SU-DHL-6 (cell line): ENCODE data around the gene CTSH.

ENCODE experiments used
- H2AFZ ChIP-seq: fragments of 200-600 bp; sonication (generic); 2 replicates; pipeline ENCODE4 v1.6.1; 2014; ENCODE audit warnings: low read depth, mild to moderate bottlenecking, moderate library complexity, mixed read lengths, antibody characterized with exemption, low read length; ENCODE audit not compliant: severe bottlenecking
- H3F3A ChIP-seq: fragments of 200-600 bp; shearing (Covaris generic); 2 replicates; pipeline ENCODE4 v1.6.0; 2016; ENCODE audit warnings: antibody characterized with exemption, mild to moderate bottlenecking; ENCODE audit not compliant: insufficient read depth
- H3K27ac ChIP-seq: fragments of 200-600 bp; sonication (generic); 2 replicates; pipeline ENCODE4 v1.5.1; 2016; ENCODE audit warnings: low read depth, mild to moderate bottlenecking, low read length, moderate library complexity, mixed read lengths
- H3K27me3 ChIP-seq: fragments of 200-600 bp; sonication (generic), shearing (Covaris generic); 2 replicates; pipeline ENCODE4 v1.6.0; 2014; ENCODE audit warnings: mild to moderate bottlenecking, low read length
- H3K36me3 ChIP-seq: fragments of 200-600 bp; sonication (generic); 2 replicates; pipeline ENCODE4 v1.6.1; 2014; ENCODE audit warnings: mild to moderate bottlenecking, low read length, mixed read lengths
- H3K4me2 ChIP-seq: fragments of 300-600, 200-600 bp; shearing (Covaris generic), sonication (generic); 2 replicates; pipeline ENCODE4 v1.6.0; 2014; ENCODE audit warnings: low read length, low read depth, mild to moderate bottlenecking; ENCODE audit not compliant: poor library complexity, severe bottlenecking
- H3K4me3 ChIP-seq: fragments of 200-600 bp; sonication (generic); 2 replicates; pipeline ENCODE4 v1.5.1; 2014; ENCODE audit warnings: antibody characterized with exemption, low read length, mild to moderate bottlenecking, mixed read lengths; ENCODE audit not compliant: insufficient read depth, poor library complexity, severe bottlenecking
- H3K79me2 ChIP-seq: fragments of 200-600 bp; sonication (generic); 2 replicates; pipeline ENCODE4 v1.6.1; 2014; ENCODE audit warnings: mild to moderate bottlenecking, low read length, moderate library complexity; ENCODE audit not compliant: insufficient read depth
- H3K9ac ChIP-seq: fragments of 200-600 bp; sonication (generic); 2 replicates; pipeline ENCODE4 v1.7.0; 2014; ENCODE audit warnings: mild to moderate bottlenecking, low read length
- H3K9me2 ChIP-seq: fragments of 200-600 bp; sonication (generic); replicated peaks from 2 replicates; pipeline ENCODE4 v1.6.1; 2014; ENCODE audit warnings: low read length; ENCODE audit not compliant: insufficient read depth
- H3K9me3 ChIP-seq: fragments of 200-600 bp; sonication (generic); 2 replicates; pipeline ENCODE4 v1.6.1; 2014; ENCODE audit warnings: low read length, mixed read lengths; ENCODE audit not compliant: insufficient read depth
- H4K20me1 ChIP-seq: fragments of 200-600 bp; sonication (generic); 2 replicates; pipeline ENCODE4 v1.6.1; 2014; ENCODE audit warnings: low read depth, mild to moderate bottlenecking, antibody characterized with exemption, low read length, moderate library complexity, mixed read lengths
- EZH2phosphoT487 ChIP-seq: fragments of 200-600 bp; sonication (generic), shearing (Covaris generic); conservative IDR thresholded peaks from 2 replicates; pipeline ENCODE4 v1.6.1; 2018; ENCODE audit warnings: mild to moderate bottlenecking, antibody characterized with exemption, low read length, moderate library complexity, mixed read lengths
- TF ChIP-seq, protein P1 (sequence below): fragments of 200-600 bp; sonication (generic); IDR thresholded peaks from one replicate; pipeline ENCODE4 v1.5.1; 2017; ENCODE audit warnings: antibody characterized with exemption, mild to moderate bottlenecking, low read length, moderate library complexity; ENCODE audit not compliant: insufficient read depth, poor library complexity, severe bottlenecking

The CTSH gene

DNA sequence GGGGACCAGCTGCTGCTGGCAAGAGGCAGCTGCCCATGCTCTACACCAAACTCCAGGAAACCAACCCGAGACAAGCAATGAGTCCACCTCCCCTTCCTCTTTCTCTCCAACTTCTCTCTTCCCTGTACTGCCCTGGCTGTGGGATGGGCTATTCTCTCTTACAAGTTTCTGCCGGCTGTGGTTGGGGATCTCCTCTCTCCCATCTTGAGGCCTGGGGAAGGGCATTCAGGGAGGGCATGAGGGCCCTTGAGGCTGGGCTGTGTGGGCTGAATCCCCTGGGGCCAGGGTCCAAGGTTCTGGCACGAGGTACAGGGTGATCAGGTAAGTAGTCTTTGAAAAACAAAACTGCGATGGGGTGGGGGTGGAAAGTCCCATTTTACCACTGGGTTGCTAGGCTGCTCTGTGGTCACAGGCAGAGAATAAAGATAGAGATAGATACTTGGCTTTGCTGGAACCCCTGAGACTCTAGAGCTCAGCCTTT is 32.3 kb upstream of the CTSH start:
- H3K4me3 ChIP-seq: no peak overlapping the region
- H3K27me3 ChIP-seq: no peaks in the 10 kb centered on the region
- no peak overlapping the region for H3K4me2 ChIP-seq
- H3K9ac ChIP-seq: no peak overlapping the region
- H3K9me2 ChIP-seq: no peaks in the 10 kb centered on the region
- H3K9me3 ChIP-seq: no peaks in the 10 kb centered on the region
- no peaks in the 10 kb centered on the region for H3F3A ChIP-seq
- H3K27ac ChIP-seq: no peak overlapping the region
- TF ChIP-seq, protein P1, sequence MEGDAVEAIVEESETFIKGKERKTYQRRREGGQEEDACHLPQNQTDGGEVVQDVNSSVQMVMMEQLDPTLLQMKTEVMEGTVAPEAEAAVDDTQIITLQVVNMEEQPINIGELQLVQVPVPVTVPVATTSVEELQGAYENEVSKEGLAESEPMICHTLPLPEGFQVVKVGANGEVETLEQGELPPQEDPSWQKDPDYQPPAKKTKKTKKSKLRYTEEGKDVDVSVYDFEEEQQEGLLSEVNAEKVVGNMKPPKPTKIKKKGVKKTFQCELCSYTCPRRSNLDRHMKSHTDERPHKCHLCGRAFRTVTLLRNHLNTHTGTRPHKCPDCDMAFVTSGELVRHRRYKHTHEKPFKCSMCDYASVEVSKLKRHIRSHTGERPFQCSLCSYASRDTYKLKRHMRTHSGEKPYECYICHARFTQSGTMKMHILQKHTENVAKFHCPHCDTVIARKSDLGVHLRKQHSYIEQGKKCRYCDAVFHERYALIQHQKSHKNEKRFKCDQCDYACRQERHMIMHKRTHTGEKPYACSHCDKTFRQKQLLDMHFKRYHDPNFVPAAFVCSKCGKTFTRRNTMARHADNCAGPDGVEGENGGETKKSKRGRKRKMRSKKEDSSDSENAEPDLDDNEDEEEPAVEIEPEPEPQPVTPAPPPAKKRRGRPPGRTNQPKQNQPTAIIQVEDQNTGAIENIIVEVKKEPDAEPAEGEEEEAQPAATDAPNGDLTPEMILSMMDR: no peak
- no peak for TF ChIP-seq EZH2phosphoT487
- H4K20me1 ChIP-seq: no peaks in the 10 kb centered on the region
- no peak overlapping the region for H2AFZ ChIP-seq
- no peaks in the 10 kb centered on the region for H3K36me3 ChIP-seq
- H3K79me2 ChIP-seq: no peaks in the 10 kb centered on the region

DNA sequence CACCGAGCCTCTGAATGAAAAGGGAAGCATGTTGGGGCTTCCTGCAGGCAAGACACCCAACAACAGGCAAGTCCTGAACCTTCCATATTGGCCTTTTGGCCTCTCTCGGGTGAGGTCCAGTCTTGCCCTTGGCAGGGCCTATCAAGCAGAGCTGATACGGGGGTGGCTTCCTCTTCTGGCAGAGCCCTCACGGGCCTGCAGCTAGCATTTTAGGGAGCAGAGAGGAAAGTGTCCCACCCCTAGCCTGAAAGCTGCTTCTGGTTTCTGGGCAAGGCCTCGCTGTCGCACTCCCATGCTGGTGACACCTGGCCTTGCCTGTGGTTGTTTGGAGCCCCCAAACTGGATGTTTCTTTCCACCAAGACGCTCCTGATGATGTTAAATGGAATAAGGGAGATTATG is 31.8 kb upstream of the CTSH start:
- Histone ChIP-seq H4K20me1 (no peaks in the 10 kb centered on the region), H3F3A (no peaks in the 10 kb centered on the region), H2AFZ (no peak overlapping the region), H3K9me2 (no peaks in the 10 kb centered on the region), H3K27ac (no peak overlapping the region), H3K4me2 (no peak overlapping the region), H3K9ac (no peak overlapping the region), H3K36me3 (no peaks in the 10 kb centered on the region), H3K79me2 (no peaks in the 10 kb centered on the region), H3K4me3 (no peak overlapping the region), H3K9me3 (no peaks in the 10 kb centered on the region), H3K27me3 (no peaks in the 10 kb centered on the region)
- no peak for TF ChIP-seq EZH2phosphoT487
- TF ChIP-seq, protein P1: no peak

DNA sequence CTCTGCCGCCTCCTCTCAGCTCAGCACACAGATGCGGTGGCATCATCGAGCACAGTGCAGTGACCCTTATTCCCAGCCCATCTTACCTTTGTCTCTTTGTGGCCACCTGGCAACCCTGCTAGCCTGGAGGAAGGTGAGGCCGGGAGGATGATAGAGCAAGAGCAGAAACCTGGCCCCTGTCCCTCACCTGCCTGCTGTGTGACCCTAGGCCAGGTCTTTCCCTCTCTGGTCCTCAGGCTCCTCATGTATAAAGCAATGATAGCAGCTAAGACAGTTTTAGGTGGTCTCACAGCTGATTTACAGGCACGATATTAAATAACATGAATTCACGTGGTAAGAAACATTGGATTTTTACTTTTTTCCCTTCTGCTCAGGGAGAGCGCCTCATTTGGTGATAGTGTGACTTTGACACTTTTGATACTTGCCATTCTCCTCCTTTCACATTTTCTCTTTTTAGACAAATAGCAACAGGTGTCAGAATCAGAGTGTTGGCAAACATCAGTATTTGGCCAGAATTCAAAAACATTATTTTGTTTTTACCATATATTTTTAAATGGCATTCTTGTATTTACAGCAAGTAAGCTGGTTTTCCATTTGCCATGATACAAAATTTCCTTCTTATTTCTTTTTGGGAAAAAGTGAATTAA is 29.5 kb upstream of the CTSH start:
- Histone ChIP-seq H4K20me1 (no peaks in the 10 kb centered on the region), H3K9me2 (no peaks in the 10 kb centered on the region), H3F3A (no peaks in the 10 kb centered on the region), H3K9ac (no peak overlapping the region), H3K36me3 (no peaks in the 10 kb centered on the region), H3K9me3 (no peaks in the 10 kb centered on the region), H3K4me3 (no peak overlapping the region), H2AFZ (no peak overlapping the region), H3K27ac (no peak overlapping the region), H3K27me3 (no peaks in the 10 kb centered on the region), H3K4me2 (no peak overlapping the region), H3K79me2 (no peaks in the 10 kb centered on the region)
- no peak for TF ChIP-seq EZH2phosphoT487
- TF ChIP-seq, protein P1: no peak
